Astrocyte of the cerebellum (primary cell): ENCODE data around the gene P2RX3.

Experiments used
- DNase-seq: peaks from one replicate; pipeline ENCODE4 v3.0.0-alpha.2; 2011; ENCODE audit warnings: low read depth
- H3K4me3 ChIP-seq: 2 replicates; pipeline ENCODE4 v1.5.1; 2011; ENCODE audit warnings: mild to moderate bottlenecking, low read depth, low read length, moderate library complexity
- in situ Hi-C: cut with HindIII; loops from 2 replicates; pipeline ENCODE4 v1.10.0; 2017; ENCODE audit warnings: low sequenced_read_pairs
- TF ChIP-seq, protein P1 (sequence below): IDR thresholded peaks from 2 replicates; pipeline ENCODE4 v1.5.1; 2012; ENCODE audit warnings: low read length, low read depth, moderate library complexity, mild to moderate bottlenecking; ENCODE audit errors: missing control alignments

P2RX3 gene

DNA sequence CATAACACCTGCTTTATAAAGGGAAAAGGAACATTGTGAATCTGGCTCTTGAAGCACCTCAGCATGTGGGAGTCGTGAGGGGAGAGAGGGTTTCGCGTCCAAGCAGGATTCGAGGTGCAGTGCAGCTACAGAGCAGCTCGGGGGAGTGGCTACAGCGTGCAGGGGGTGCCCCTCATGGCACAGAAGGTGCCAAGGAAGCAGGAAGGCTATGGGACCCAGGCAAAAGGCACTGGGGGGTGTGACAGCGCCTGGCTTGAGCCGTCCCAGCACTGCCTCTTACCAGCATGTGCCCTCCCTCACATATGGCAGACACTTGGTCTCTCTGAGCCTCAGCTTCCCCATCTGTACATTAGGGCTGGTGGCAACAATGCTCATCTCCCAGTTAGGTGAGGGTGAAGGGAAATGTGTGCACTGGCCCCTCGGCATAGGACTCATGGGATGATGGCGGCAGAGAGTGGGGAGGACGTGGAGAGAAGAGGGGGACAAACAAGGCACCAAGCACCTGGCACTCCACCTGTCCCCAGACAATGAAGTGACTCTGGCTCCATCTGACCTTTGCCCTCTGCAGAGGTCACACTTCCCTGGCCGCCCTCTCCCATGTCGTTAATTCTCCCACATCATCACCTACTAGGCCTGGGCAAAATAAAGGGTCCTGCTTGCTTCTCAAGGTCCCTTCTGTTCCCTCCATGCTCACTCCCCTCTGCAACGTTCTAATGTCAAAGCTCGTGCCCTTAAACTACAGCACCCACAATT is 23.8 kb upstream of the P2RX3 start:
- no peak for DNase-seq
- TF ChIP-seq, protein P1, sequence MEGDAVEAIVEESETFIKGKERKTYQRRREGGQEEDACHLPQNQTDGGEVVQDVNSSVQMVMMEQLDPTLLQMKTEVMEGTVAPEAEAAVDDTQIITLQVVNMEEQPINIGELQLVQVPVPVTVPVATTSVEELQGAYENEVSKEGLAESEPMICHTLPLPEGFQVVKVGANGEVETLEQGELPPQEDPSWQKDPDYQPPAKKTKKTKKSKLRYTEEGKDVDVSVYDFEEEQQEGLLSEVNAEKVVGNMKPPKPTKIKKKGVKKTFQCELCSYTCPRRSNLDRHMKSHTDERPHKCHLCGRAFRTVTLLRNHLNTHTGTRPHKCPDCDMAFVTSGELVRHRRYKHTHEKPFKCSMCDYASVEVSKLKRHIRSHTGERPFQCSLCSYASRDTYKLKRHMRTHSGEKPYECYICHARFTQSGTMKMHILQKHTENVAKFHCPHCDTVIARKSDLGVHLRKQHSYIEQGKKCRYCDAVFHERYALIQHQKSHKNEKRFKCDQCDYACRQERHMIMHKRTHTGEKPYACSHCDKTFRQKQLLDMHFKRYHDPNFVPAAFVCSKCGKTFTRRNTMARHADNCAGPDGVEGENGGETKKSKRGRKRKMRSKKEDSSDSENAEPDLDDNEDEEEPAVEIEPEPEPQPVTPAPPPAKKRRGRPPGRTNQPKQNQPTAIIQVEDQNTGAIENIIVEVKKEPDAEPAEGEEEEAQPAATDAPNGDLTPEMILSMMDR, result no peak
- in situ Hi-C loops, result no loop called here
- H3K4me3 ChIP-seq, result no peak overlapping the region

DNA sequence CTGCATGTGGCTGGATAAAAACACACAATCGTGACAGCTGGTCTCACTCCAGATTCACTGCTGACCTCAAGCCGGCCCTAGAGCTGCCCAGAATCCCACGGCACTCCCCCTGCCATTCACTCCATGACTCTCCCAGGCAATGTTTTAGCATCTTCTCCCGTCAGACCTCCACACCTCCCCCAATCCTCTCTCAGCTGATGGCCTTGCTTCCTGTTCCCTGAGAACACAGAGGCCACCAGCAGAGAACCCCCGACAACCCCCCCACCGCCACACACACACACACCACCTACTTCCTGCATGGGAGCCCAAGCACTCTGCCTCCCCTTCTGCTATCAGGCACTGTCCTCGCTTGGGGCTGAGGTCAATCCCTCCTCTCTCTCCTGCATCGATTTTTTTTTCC is 22.7 kb upstream of the P2RX3 start:
- DNase-seq, result no peak
- TF ChIP-seq, protein P1, result no peak
- in situ Hi-C loops, result no loop called here

DNA sequence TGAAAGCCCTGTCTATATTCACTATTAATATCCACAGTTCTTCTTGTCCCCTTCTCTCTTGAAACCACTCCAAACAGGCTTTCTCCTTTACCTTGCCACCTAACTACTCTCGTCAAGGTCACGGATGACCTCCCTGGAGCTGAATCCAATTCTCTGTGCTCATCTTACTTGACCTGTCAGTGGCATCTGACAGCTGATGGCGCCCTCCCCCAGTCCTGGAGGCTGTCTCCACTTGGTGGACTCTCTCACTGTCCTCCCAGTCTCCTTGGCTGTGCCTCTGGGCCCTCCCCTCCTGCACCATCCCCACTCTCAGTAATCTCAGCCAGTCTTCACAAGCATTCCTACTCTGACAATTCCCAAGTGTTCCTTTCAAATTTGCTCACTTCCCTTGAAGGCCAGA is 22.1 kb upstream of the P2RX3 start:
- in situ Hi-C loops, result no loop called here
- TF ChIP-seq, protein P1, result no peak

More for the DNA sequence above, 22.7 kb upstream of the P2RX3 start:
- no peak overlapping the region for H3K4me3 ChIP-seq

DNA sequence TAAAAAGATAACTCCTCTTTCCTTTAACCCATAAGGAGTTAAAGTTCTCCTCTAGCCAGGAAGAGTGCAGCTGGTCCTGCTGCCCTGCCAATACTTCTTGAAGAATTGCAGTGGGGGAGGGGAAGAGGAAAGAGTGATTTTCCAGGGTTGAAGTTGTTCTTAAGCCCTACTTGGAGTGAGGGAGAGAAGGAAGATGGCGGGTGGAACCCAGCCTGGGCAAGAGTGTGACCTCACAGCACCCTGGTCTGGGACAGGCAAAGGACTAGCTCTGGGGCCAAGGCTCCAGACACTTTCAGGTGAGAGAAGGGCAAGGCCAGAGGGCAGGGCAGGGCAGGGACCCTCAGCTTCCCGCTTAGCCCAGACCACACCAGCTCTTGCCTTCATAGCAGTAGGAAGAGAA is 20.0 kb upstream of the P2RX3 start:
- no peak overlapping the region for H3K4me3 ChIP-seq
- TF ChIP-seq, protein P1, result no peak
- in situ Hi-C loops, result no loop called here
- no peak for DNase-seq

More for the DNA sequence above, 22.1 kb upstream of the P2RX3 start:
- H3K4me3 ChIP-seq, result no peak overlapping the region
- DNase-seq, result no peak

DNA sequence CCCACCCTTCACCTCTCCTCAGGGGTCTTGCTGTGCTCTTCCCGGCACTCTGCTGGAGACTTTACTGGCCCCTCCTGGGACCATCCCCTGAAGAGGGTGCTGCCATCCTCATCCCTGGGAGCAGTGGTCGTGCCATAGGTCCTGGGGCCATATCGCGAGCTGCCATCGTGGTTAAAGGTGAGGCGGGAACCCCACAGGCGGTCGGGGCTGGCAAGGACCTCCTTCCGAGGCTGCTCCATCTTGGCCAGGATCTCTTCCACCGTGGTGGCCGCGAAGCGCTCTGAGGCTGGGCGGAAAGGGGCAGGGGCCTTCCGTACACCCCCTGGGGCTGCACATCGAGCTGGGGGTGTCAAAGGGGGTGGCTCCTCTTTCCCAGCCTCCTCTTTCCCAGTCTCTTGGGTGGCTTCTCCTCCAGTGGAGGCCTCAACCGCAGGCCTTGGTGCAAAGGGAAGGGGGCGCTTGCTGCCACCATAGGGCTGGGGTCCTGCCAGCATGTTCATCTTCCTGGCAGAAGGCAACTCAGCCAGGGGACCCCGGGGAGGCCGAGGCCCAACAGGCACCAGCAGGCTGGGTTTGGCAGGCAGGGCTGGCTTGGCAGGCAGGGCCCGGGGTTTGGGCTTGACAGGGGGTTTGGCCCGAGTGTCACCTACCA is 18.0 kb upstream of the P2RX3 start:
- no peak overlapping the region for H3K4me3 ChIP-seq
- TF ChIP-seq, protein P1, result no peak
- in situ Hi-C loops, result no loop called here
- no peak for DNase-seq

DNA sequence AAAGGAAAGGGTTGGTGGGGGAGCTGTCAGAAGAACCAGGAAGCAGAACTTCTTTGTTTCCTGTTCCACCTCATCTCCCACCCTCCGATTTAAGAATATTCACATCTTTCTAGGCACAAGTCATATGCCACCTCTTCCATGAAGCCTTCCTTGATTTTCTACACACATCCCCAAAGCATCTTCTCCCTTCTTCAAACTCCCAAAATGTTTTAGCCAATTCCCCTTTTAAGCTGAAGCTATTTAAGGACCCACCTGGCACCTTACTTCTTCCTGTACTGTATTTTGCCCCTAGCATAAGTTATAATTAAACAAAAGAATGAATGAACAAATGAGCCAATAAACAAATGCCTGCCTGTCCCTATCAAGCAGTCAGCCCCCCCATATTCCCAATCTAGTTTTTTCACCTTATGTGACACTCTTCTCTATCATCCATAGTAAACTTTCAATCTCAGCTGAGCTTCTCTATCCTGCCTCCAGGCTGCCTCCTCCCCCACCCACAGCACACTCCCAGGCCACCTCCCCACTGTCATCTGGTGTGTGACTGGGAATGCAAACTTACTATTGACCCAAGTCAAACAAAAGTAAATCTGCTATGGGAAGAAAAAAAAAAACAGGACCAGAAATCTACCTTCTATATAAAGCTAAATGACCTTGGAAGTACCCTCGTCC is 17.3 kb upstream of the P2RX3 start:
- in situ Hi-C loops, result no loop called here
- TF ChIP-seq, protein P1, result no peak
- no peak for DNase-seq
- peak overlapping the region; percentile 55 for H3K4me3 ChIP-seq
